Suppressor macrophage (primary cell): Measurements from ENCODE around the gene NR2F1-AS1.
A peak's percentile ranks its signal among the peaks of the same experiment; 100 is the strongest.

Experiments
- DNase-seq, 4 experiments: peaks; one replicate each; pipeline ENCODE4 v3.0.0-alpha.2; 2020 to 2022
- total RNA-seq, 17 experiments: gene quantifications; one replicate each; lab custom pipeline; 2026; ENCODE audit warnings: mixed read lengths in 6 of 17, inconsistent platforms in 3 of 17; lab: John Stamatoyannopoulos, UW

Gene NR2F1-AS1
- total RNA-seq = 0 to 9.6 (median 0) reads per million in 17 experiments

DNA sequence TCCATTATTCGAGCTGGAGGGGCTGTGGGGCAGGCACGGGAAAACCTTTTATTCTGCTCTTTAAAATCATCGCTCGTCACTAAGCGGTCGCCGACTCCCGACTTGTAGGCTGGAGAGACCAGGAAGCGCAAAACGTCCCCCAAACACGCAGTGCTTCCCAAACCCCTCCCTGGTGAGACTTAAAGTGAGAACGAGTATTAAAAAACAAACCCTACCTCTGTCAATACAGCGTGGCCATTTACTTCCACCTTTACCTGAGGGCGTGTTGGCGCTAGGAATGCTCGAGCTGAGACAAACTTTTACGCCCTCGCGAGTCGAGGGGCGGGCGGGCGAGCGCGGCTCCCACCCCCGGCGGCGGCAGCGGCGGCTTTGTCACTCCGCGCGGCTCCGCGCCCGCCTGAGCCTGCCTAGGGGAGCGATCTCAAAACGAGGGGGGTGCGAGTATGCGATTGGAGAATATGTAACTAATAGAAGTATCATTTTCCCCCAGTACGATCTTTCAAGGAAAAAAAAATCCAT lies at the start of gene NR2F1-AS1:
TSS of gene NR2F1-AS1 (minus strand) at position 293 of the 519 bp plus-strand sequence.
- peak in 1 of 4 experiments; percentile 23 for DNase-seq

DNA sequence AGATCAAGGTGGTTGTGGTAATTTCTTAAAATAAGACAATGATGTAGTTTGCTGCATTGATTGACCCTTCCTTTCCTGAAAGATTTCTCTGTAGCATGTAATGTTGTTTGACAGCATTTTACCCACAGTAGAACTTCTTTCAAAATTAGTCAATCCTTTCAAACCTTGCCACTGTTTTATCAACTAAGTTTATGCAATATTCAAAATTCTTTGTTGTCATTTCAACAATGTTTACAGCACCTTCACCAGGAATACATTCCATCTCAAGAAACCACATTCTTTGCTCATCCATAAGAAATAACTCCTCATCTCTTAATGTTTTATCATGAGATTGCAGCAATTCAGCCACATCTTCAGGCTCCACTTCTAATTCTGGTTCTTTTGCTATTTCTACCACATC lies 45.8 kb upstream of the NR2F1-AS1 start:
- DNase-seq = no peak

DNA sequence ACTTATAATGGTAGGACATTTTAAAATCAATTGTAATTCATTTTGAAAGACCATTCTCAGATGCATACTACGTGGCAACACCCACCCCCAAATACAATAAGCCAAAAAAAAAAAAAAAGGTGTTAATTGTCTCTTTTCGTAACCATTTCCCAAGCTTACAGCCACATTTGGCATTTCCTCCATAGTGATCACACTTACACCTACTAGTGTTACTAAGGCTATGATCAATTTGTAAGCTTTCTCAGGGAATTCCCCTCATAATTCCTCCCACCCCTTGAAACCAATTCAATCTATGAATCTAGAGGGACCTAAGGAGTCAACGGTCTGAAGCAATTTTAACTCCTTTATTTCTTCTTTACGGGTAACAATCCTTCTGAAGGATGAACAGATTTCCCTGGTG lies 42.1 kb upstream of the NR2F1-AS1 start:
- DNase-seq = no peak

DNA sequence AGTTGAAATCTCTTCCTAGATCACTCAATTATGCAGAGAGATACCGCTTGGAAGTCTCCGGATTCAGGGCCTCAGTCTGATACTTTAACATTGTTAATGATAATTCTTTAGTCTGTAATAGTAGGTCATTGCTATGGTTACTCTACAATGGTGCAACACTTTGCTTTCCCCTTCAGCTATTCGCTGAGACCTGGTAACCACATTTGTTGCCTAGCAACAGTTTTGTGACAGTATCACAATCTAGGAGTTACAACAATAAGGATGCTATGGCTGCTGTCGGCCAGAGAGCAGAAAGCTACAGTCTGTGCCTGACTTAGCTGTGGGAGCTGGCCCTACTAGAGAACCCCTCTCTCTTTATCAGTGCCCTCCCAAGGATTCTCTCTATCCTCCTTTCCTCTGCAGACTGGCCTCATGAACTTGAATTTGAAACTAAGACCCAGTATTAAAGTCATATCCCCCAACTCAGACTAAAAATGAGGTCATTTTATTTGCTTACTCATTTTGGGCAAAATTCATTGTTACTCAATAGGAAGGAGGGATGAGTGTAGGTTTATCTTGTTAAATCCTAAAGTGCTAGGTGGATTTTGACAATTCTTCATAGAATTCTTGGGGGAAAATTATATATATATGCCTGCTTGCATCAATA lies 41.3 kb upstream of the NR2F1-AS1 start:
- peak in 1 of 4 experiments; percentile 21 for DNase-seq

DNA sequence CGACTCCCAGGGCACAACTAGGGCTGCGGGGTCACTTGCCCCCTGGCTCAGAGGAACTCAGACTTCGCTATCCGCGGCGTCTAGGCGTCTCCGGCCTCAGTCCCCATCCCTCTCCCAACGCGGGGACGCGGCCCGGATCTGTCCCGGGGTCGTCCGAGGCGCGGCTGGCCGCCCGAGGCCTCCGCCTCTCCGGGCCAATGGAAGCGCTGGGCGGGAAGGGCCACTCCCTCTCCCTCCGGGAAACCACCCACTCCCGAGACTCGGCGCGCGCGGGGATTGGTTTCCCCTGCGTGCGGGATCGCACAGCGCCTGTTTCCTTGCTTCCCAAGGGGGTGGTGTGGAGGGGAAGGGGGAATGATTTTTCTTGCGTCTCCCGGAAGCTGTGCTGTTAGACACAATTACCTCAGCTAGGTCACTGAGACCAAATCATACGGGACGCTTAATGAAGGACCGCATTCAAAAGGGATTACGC lies 40.3 kb upstream of the NR2F1-AS1 start:
- DNase-seq = peak in 3 of 4 experiments; percentile 10 to 52 (median 17)

DNA sequence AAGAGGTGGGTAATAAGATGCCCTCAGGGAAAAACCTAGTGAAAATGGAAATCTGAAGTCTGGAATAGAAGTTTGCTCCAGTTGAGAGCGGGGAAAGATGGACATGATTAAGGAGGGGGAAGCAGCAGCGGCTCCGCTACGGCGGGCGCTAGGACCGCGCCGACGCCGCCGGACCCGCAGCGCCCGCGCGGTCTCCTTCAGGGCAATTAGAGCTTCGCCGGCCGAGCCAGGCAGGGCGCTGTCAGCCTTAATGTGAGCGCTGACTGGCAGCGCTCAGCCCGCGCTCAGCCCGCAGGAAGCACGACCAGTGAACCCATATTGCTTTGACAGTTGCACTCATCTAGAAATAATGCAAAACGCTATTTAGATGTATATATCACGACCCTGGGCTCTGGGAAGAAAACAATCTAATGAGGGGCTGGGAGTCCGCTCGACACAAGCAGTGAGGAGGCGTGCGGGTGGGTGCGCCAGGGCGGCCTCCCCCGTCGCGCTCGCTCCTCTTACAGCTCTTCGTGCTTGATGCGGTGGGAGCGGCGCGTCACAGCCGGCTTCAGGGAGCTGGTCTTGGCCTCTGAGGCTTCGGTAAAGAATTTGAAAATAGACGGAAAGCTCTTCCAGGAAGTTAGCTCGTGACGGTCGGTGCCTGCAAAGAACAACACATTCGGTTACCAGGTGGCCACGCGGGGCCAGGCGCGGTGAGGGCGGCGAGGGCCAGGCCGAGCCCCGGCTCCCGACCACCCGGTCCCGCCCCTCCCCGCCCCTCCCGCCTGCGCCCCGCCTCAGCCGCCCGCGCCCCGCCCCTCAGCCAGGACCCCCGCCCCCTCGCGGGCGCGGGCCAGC lies 39.7 kb upstream of the NR2F1-AS1 start:
- DNase-seq = peak; percentile 74 to 89 (median 80)

DNA sequence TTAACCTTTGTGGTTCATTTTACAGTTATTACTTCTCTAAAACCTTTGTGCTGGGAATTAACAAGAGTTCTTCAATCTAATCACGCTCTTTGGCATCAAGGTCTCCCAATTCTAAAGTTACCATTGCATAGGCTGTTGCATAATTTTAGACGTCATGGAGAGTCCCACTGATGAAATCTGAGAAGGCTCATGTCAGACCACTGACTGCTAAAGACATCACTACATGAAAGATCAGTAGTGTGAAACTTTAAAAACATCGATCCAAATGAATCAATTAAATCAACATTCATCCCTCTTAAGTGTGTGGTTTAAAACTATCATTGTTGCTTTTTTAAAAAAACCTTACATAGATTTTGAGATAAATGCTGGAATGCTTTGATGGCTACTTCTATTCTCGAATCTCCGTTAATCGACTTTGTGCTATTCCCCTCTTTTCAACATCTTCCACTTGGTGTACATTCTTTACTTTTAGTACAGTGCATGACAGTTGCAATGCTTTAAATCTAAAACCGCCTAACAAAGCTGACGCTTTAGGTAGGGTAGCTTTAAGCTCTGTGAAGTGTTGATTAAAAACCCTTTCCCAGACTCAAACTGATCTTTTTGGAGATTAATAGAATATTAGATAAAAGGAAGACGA lies 35.6 kb upstream of the NR2F1-AS1 start:
- DNase-seq = no peak

DNA sequence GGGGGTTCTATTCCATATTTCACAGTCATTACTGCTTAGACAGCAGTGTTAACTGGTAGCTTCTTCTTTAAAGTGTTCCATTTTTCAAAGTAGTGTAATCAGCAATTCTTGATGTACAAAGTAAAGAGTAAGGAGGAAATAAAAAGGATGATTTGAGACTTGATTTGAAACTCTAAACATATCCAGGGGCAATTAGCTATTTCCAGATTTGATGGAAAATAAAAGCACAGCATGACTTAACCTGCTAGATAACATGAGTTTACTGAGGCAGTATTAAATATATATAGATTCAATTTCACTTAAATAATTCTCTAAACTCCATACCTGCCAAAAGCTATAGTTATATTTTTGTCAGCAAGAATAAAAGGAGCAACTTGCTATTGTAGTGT lies 31.8 kb upstream of the NR2F1-AS1 start:
- no peak for DNase-seq

DNA sequence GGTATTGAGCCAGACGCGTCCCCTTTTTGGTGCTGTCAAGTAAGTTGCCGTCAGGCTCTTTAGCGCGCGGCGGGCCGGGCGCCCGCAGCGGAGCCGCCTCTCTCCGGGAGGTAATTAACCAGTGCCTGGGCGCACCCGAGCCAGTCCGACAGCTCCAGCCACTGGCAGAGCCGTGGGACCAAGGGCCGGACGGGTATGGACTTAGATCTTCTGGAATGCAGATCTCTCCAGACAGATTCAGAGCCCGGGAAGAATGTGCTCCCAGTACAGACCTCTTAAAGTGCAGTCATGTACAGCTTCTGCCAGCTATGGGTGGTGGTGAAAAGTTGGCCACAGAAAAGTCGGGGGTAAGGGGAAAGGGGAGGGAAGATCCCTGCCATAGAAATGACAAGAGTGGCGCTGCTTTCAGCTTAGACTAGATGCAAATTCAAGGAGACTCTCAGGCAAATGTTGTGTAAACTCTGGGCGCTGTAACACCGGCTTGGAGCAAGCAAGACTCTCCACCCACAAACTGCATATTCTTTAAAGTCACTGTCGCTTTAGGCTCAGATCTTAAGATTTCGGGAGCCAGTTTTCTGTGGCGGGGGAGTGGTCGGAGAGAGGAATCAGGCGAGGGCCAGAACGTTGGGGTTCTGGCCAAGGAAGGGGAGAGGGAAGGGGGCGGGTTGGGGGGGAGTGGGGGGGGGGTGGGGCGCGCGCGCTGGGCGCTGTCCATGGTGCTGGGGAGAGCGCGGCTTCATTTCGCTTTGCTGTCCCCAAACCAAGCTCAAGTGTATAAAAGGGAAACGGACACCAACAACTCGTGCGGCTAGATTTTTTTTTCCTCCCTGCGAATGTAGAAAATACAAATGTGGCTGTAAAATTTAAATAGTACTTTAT lies 31.2 kb upstream of the NR2F1-AS1 start:
- peak in 2 of 4 experiments; percentile 28 to 40 for DNase-seq

DNA sequence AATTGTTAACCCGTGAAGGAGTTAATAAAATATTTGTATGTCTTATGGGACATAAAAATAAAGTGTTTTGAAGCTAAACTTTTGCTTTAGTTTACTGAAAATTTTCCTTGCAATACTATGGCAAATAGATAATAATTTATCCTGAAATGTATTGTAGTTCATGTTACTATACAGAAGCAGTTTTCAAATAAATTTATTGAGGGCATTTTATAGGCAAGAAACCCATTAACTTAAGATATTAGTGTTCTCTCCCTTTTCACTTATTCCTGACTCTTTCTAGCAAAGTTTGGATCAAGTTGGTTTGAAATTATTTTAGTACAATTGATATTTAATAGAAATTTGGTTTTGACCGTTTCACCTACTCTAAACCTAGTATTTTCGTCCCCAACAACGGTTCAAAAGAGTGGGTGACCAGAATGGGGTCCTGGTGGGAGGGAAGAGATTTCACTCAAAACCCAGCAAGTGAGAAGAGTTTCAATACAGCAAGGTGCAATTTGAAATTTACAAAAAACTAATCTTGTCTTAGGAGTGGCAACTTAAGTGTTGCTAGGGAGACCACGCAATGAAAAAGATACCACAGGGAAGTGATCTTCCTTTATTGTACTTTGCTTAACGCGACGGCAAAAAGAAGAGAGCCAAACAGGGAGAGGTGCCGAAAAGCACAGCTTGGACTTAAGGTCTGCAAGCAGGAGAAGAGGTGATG lies 30.4 kb upstream of the NR2F1-AS1 start:
- no peak for DNase-seq

DNA sequence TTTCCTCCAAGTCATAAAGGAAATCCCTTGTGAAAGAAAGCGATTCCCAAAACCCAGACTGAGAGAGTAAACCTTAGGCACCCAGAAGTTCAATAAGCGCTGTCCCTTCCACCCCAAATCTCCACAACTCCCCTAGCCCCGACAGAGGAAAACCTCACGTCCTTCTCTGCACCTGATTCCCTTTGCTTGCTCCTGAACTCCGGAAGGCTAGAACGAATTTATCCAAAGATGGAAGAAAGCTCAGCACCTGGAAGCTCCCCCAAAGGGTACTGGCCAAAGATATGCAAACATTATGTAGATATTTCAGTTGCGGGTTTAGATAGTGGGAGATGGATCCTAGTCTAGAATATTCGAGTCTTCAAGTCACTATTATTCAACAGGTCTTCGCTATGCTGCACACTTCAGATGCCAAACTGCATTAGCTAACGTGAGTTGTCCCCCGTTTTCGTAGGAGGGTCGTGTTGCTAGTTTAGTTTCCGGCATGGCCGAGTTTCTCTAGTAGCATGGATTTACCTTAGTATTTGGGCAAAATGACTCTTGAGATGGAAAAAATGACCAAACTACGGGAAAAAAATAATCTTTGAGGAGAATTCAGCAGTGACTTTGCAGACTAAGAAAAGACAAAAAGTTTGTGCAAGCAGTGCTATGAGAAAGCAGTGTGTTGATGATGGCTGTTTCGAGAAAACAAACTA lies 29.7 kb upstream of the NR2F1-AS1 start:
- DNase-seq = no peak

DNA sequence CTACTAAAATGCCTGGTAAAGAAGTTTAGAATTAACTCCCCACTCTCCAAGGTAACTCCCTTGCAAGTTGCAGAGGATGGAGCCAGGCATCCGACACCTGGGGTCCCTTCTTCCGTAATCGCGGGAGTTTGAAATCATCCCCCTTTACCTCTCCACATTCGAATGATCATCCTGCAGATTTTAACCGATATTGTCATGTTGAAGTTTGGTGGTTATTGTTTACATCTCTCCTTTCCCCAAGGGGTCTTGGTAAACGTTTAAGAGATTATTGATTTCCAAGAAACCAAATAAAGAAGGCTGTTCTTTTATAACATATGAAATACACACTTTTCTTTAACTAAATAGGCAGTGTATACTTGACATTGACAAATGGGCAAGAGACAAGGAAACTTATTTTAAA lies 28.7 kb upstream of the NR2F1-AS1 start:
- DNase-seq = no peak

DNA sequence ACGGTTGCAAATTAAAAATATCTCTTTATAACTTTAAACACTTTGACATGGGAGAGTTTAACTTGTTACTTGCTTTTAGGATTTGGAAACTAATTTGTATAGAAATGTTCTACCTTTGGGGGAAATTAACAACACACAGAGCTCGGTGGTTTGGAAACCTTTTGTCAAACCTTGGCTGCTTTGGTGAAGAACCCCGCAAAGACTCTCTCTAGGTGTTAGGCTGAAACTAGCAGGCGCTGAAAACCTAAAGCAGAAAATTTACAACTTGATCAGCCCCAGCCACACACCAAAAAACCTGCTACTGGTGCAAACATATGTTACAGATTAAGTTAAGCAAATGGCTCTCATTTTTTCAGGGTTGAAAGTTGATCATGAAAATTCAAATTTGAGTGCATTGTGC lies 27.8 kb upstream of the NR2F1-AS1 start:
- no peak for DNase-seq

DNA sequence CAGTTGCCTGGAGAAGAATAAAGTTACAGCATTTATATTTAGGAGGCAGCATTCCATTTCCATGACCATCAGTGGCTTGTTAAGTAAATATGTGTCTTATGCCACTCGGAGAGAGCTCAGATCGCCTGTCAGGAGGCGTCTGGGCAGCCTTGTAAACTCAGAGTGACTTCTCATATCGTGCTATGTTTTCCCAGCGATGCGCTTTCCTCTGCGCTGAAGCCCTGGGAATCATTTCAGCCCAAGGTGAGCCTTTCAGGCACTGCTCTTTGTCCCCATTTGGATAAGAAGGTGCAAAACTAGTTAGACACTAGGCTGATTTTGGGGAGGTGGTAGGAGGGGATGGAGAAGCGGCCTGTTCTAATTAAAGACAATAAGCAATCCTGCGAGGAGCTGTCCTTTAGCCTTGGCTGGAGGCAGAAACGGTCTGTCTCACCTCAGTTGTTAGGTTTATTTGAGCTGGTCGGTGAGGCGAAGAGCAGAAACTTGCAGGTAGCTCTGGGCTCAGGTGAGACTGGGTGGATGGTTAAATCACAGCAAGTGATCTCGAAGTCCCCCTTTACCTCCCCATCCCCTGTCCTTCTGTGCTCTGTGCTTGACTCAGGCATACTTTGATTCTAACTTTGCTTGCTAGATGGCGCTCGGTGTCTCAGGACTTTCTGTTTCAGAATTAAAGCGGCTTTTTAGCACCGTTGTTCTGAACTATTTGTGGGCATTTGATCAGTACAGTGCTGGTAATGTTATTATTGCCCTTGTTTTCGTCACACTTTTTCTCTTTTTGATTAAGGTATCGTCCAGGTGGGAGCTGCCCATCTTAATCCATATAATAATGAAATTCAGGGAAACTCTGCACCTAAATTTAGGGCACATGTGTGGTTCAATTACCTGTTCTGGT lies 26.6 kb upstream of the NR2F1-AS1 start:
- peak; percentile 43 to 67 (median 51) for DNase-seq

DNA sequence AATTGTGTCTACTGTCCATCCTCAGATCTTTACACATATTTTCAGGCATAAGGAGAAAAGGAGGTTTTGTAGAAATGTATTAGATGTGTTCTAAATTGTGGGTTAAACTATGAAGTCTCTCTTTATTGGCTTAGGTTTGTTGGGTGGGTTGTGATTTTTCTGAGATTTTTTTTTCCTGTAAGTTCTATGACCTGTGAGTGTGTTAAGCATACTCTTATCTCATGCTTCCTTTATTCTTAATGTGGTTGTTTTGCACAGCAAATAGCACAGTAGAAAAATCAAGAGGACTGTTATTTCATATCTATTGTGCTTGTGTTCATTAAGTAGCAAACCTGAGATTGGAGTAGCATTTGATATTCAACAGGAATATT lies 25.3 kb upstream of the NR2F1-AS1 start:
- DNase-seq = no peak

DNA sequence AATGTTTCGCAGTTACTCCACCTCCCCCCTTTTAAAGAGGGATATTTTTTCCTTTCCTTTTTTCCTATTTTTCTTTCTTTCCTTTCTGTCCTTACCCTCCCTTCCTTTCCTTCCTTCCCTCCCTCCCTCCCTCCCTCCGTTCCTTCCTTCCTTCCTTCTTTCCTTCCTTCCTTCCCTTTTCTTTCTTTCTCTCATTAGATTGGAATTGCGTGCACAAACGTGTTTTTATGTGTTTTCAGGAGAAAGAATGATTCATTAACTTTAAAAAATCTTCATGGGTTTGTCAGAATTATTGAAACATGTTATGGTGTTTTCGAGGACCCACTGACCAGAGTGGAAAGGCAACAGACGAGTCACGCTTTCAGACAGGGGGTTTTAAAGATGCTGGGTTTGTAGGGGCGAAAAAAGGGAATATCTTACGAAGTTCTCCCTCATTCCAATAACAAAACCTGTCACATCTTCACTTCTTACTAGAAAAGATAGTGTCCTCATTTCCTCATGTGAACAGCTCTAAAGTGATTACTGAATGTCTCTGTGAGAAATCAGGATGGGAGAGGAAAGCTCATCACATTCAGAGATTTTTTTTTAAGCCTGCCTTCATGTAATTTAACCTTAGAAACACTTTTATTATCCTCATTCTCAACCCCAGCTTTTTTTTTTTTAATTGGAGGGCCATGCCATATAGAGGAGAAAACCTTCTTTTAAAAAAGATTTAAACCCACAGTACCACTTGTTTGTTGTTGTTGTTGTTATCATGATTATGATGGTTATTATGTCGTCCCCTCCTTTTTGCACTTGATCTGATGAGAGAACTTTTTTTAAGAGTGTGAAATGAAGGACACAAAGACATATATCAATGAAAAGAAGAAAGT lies 23.9 kb upstream of the NR2F1-AS1 start:
- DNase-seq = no peak

DNA sequence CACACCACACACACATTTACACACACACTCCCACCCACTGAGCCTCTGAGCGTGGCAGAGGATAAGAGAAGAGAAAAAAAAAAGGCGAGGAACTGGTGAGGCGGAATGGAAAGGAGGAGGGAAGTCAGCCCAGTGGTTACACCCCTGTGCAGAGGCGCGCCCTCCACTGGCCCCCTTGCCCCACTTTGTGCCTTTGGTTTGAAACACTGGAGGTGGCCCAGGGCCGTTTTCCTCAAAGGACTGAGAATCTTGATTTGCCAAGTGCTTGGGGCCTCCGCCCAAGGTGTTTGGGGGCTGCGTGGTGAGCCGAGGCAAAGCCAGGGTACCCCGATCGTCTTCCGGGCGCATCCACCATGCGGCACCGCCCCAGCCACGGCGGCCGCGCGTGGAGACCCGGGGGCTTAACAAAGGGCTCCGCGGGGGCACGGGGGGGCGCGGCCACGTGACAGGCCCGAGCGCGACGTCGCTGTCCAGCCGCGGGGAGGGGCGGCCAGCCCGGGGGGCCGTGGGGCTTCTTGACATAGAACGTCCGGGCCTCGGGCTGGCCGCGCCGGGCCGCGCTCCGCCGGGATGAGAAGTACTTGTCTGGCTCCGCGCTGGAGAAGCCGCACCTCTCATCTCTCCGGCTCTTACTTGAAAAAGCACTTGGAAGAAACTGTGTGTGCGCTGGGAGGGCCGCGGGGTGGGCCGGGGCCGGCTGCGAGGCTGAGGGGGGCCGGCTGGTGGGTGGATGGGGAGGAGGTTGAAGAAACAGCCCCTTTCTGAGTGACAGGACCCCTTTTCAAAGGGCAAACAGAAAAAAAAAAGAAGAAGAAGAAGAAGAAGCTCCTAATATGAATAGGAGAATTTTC lies 23.0 kb upstream of the NR2F1-AS1 start:
- DNase-seq = peak in 1 of 4 experiments; percentile 42
